Mucosa of stomach (tissue), 1 donor: ENCODE measurements around the gene PDCD1LG2.

Source experiments
- H3K27me3 ChIP-seq: one replicate; pipeline ENCODE4 v1.7.0; 2013; ENCODE audit warnings: mild to moderate bottlenecking, low read length; ENCODE audit not compliant: control insufficient read depth, insufficient read depth
- H3K36me3 ChIP-seq: one replicate; pipeline ENCODE4 v1.7.0; 2013; ENCODE audit warnings: low read length; ENCODE audit not compliant: control insufficient read depth, insufficient read depth
- H3K4me1 ChIP-seq: one replicate; pipeline ENCODE4 v1.7.0; 2013; ENCODE audit warnings: mild to moderate bottlenecking, low read length; ENCODE audit not compliant: control insufficient read depth, insufficient read depth
- H3K4me3 ChIP-seq: one replicate; pipeline ENCODE4 v1.7.0; 2013; ENCODE audit warnings: low read length
- H3K9ac ChIP-seq: one replicate; pipeline ENCODE4 v1.7.0; 2013; ENCODE audit warnings: mild to moderate bottlenecking, low read length, moderate library complexity
- H3K9me3 ChIP-seq: one replicate; pipeline ENCODE4 v1.7.0; 2013; ENCODE audit warnings: mild to moderate bottlenecking, low read length, moderate library complexity; ENCODE audit not compliant: control insufficient read depth
- donor health status: Pancreatic carcinoma.

PDCD1LG2 gene

DNA sequence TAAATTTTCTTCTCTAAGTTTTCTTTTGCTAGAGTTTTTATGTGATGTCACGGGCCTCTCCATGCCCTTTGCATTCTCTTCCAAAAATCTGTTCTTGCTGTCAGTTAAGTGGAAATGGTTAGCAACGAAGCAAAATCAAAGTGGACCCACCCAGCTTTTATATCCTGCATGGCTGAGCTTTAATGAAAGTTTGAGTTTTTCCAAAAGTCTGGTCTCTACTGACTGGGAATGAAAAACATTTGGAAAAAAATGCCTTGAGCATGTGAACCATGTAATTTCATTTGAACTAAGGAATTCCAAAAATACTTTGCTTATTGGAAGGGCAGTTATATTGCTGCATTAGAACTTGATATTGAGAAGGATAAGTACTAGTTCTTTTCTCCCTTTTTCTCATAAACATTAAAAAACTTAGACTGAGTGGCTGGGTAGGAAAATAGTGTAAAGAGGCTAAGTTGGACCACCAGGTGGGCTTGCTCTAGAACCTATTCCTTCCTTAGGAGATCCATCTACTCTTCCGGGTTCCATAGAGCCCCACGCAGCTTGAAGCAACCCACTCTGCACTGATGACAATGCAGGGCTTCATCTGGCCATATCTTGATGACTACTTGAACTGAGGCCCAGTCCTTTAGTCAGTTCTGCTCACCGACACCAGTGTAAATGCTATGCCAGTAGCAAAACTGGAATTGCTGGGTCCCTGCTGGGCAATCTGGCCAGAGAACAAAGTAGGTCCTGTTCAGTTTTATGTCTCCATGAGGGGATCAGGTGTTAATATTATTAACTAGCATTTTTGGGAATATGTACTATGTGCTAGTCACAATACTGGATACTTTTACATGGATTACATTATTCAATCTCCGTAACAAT, 101.2 kb downstream of the PDCD1LG2 start:
- no peaks in the 10 kb centered on the region for H3K9me3 ChIP-seq
- H3K4me1 ChIP-seq = no peaks in the 10 kb centered on the region
- H3K4me3 ChIP-seq = no peak overlapping the region
- no peak overlapping the region for H3K9ac ChIP-seq
- no peaks in the 10 kb centered on the region for H3K27me3 ChIP-seq
- no peaks in the 10 kb centered on the region for H3K36me3 ChIP-seq

GRCh38 chr9:5612185-5612530, 101.8 kb downstream of the PDCD1LG2 start:
- H3K4me3 ChIP-seq = no peak overlapping the region
- H3K27me3 ChIP-seq = no peaks in the 10 kb centered on the region
- no peak overlapping the region for H3K9ac ChIP-seq
- H3K9me3 ChIP-seq = no peaks in the 10 kb centered on the region
- no peaks in the 10 kb centered on the region for H3K36me3 ChIP-seq
- H3K4me1 ChIP-seq = no peaks in the 10 kb centered on the region

DNA sequence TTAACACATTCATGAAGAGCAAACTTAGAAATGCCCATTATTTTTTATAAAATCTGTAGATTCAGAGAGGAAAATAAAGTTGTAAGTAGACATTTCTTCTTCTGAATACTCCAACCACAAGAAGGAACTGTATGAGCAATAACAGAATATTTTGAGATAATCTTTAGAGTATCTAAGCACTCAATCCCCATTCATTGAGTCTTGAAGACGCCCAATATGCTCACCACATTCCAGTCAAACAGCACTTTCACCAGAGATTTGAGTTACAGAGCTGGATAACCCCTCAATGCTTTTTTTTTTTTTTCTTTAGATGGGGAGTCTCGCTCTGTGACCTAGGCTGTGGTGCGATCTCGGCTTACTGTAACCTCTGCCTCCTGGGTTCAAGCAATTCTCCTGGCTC, 103.9 kb downstream of the PDCD1LG2 start:
- Histone ChIP-seq H3K27me3 (no peaks in the 10 kb centered on the region), H3K9me3 (no peaks in the 10 kb centered on the region), H3K9ac (no peak overlapping the region), H3K4me3 (no peak overlapping the region), H3K4me1 (peaks cover 11% of the 10 kb centered on the region), H3K36me3 (no peaks in the 10 kb centered on the region)

DNA sequence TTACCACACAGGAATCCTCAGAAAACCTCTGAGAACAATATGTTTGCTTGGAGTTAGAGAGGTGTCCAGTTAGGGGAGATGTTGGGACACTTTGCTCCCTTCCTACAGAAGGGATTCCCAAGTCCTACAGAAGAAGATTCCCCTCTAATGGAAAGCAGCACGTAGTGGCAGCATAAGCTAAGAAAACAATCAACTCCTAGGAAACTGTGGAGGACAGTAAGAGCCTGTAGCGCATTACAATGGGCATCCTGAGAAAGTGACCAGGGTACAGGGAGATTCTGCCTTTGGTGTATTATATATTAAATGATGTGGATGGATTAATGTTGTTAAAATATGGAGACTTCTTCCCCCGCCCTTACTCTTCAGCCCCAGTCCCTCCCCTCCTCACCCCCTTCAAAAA, 104.7 kb downstream of the PDCD1LG2 start:
- Histone ChIP-seq H3K36me3 (no peaks in the 10 kb centered on the region), H3K27me3 (no peaks in the 10 kb centered on the region), H3K4me1 (peaks cover 11% of the 10 kb centered on the region), H3K9me3 (no peaks in the 10 kb centered on the region), H3K9ac (no peak overlapping the region), H3K4me3 (no peak overlapping the region)

DNA sequence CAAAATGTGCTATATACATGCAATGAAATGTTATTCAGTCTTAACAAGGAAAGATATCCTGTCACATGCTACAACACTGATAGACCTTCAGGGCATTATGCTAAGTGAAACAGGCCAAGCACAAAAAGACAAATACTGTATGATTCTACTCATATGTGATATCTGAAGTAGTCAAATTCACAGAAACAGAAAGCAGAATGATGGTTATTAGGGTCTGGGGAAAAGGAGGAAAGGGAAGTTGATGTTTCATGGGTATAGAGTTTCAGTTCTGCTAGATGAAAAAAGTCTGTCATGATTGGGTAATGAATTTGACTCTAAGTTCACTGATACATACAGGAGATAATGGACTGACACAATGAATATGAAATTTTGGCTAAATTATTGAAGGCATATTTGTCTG, 107.4 kb downstream of the PDCD1LG2 start:
- H3K36me3 ChIP-seq = no peaks in the 10 kb centered on the region
- H3K9ac ChIP-seq = no peak overlapping the region
- no peaks in the 10 kb centered on the region for H3K27me3 ChIP-seq
- H3K9me3 ChIP-seq = no peaks in the 10 kb centered on the region
- peaks cover 11% of the 10 kb centered on the region for H3K4me1 ChIP-seq
- no peak overlapping the region for H3K4me3 ChIP-seq

DNA sequence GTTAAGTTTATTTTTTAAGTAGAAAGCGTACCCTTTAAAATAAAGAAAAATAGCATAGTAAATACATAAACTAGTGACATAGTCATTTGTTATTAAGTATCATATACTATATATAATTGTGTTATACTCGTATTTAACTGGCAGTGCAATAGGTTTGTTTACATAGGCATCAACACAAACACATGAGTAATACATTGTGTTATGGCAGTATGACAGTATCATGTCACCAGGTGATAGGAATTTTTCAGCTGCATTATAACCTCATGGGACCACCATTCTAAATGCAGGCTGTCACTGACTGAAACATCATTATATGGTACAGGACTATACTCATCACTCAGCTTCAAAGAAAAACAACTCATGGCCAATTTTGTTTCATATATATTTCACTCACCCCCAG, 110.2 kb downstream of the PDCD1LG2 start:
- Histone ChIP-seq H3K9ac (no peak overlapping the region), H3K4me3 (no peak overlapping the region), H3K9me3 (no peaks in the 10 kb centered on the region), H3K36me3 (no peaks in the 10 kb centered on the region), H3K27me3 (no peaks in the 10 kb centered on the region), H3K4me1 (peaks cover 11% of the 10 kb centered on the region)
